ENCODE data around the gene RNF223. TPM values are rescaled to one million over a fixed set of nuclear protein-coding genes. Genes with fewer than 3 reads are reported as not detected.

Gene RNF223
- total RNA-seq, 4 donors from 2014 or later = not detected

GRCh38 chr1:1046767-1047166, 27.3 kb downstream of the RNF223 start:
- Histone ChIP-seq H3K4me1 (no peaks in the 10 kb centered on the region), H3K27me3 (no peaks in the 10 kb centered on the region), H3K27ac (replicated peaks in 1 of 4) (no peak overlapping the region), H3K9me3 (no peaks in the 10 kb centered on the region), H3K4me3 (no peak overlapping the region), H3K36me3 (peaks cover 0 to 82% (median 75%) of the 10 kb centered on the region in 4 donors)
- 76% methylated on average over 6 of the region's 26 CpGs for WGBS
- TF ChIP-seq POLR2AphosphoS5 (IDR thresholded peaks at IDR 0.05) = no peak
- no peak for TF ChIP-seq CTCF (IDR thresholded peaks at IDR 0.05)
- TF ChIP-seq EP300 (IDR thresholded peaks at IDR 0.05) = no peak
- TF ChIP-seq POLR2A (IDR thresholded peaks at IDR 0.05; ENCODE audit: low read depth) = no peak
- intact Hi-C loops (cut with DNase I) = no loop called here
- no peak for DNase-seq (ENCODE audit: extremely low spot score)

- Histone ChIP-seq H3K27ac (replicated peaks in 1 of 4) (no peak overlapping the region), H3K9me3 (no peaks in the 10 kb centered on the region), H3K27me3 (no peaks in the 10 kb centered on the region), H3K4me3 (no peak overlapping the region), H3K4me1 (peaks cover 0 to 4% (median 1%) of the 10 kb centered on the region in 4 donors), H3K36me3 (peaks cover 0 to 77% (median 70%) of the 10 kb centered on the region in 4 donors)
- TF ChIP-seq CTCF (IDR thresholded peaks at IDR 0.05) (no peak), POLR2A (IDR thresholded peaks at IDR 0.05; ENCODE audit: low read depth) (no peak), EP300 (IDR thresholded peaks at IDR 0.05) (no peak), POLR2AphosphoS5 (IDR thresholded peaks at IDR 0.05) (no peak)
- no peak for DNase-seq (ENCODE audit: extremely low spot score)
- intact Hi-C loops (cut with DNase I) = no loop called here
- WGBS = 95% methylated on average over 11 of the region's 20 CpGs
These were observed 27.9 kb downstream of the RNF223 start for GRCh38 chr1:1046243-1046642.

- Histone ChIP-seq H3K4me3 (no peak overlapping the region), H3K27ac (replicated peaks in 1 of 4) (no peak overlapping the region), H3K36me3 (peaks cover 0 to 66% (median 59%) of the 10 kb centered on the region in 4 donors), H3K9me3 (no peaks in the 10 kb centered on the region), H3K27me3 (no peaks in the 10 kb centered on the region), H3K4me1 (peaks cover 5 to 13% (median 10%) of the 10 kb centered on the region in 4 donors)
- intact Hi-C loops (cut with DNase I) = no loop called here
- DNase-seq (ENCODE audit: extremely low spot score) = no peak
- WGBS = 90% methylated on average over 2 of the region's 23 CpGs
- TF ChIP-seq POLR2A (IDR thresholded peaks at IDR 0.05; ENCODE audit: low read depth) = no peak
These were observed 29.0 kb downstream of the RNF223 start for GRCh38 chr1:1045129-1045528.

- Histone ChIP-seq H3K27ac (replicated peaks in 1 of 4) (no peak overlapping the region), H3K27me3 (no peaks in the 10 kb centered on the region), H3K36me3 (peaks cover 0 to 60% (median 54%) of the 10 kb centered on the region in 4 donors), H3K4me3 (no peak overlapping the region), H3K9me3 (no peaks in the 10 kb centered on the region), H3K4me1 (peaks cover 10 to 18% (median 15%) of the 10 kb centered on the region in 4 donors)
- no peak for DNase-seq (ENCODE audit: extremely low spot score)
- 92% methylated on average over 29 of the region's 34 CpGs for WGBS
- intact Hi-C loops (cut with DNase I) = no loop called here
- TF ChIP-seq EP300 (IDR thresholded peaks at IDR 0.05) (no peak), POLR2A (IDR thresholded peaks at IDR 0.05; ENCODE audit: low read depth) (no peak), POLR2AphosphoS5 (IDR thresholded peaks at IDR 0.05) (no peak), CTCF (IDR thresholded peaks at IDR 0.05) (no peak)
These were observed 29.5 kb downstream of the RNF223 start for GRCh38 chr1:1044455-1045078.

GRCh38 chr1:1043921-1044320, 30.2 kb downstream of the RNF223 start:
- Histone ChIP-seq H3K36me3 (peaks cover 0 to 55% (median 49%) of the 10 kb centered on the region in 4 donors), H3K27me3 (no peaks in the 10 kb centered on the region), H3K9me3 (no peaks in the 10 kb centered on the region), H3K4me3 (no peak overlapping the region), H3K4me1 (peaks cover 13 to 25% (median 21%) of the 10 kb centered on the region in 4 donors), H3K27ac (replicated peaks in 1 of 4) (no peak overlapping the region)
- DNase-seq (ENCODE audit: extremely low spot score) = no peak
- TF ChIP-seq POLR2AphosphoS5 (IDR thresholded peaks at IDR 0.05) (no peak), POLR2A (IDR thresholded peaks at IDR 0.05; ENCODE audit: low read depth) (no peak), EP300 (IDR thresholded peaks at IDR 0.05) (no peak)
- 96% methylated on average over 12 of the region's 33 CpGs for WGBS
- intact Hi-C loops (cut with DNase I) = no loop called here

Measured in esophagus muscularis mucosa (tissue), 4 donors.